SK-N-SH treated with all-trans-retinoic acid at 6 μM for 48 hours (cell line): ENCODE data around the gene GAS2L3.

Experiments
- ATAC-seq: fragments of 200-7000 bp; cut with Tn5 transposase; 3 replicates; pipeline ENCODE4 v1.9.1; 2020; ENCODE audit warnings: mild to moderate bottlenecking, moderate library complexity
- ARNTL ChIP-seq: fragments of 450-650 bp; formaldehyde crosslinking; IDR thresholded peaks from 2 replicates; pipeline ENCODE4 v1.5.0; 2020; ENCODE audit warnings: low read depth, mild to moderate bottlenecking, moderate library complexity, borderline replicate concordance
- BACH2 ChIP-seq: fragments of 250-450 bp; sonication (Bioruptor Pico); IDR thresholded peaks from 2 replicates; pipeline ENCODE4 v1.9.0; 2021; ENCODE audit warnings: mild to moderate bottlenecking, borderline replicate concordance
- CSDC2 ChIP-seq: fragments of 250-450 bp; sonication (Bioruptor Pico); IDR thresholded peaks from 2 replicates; pipeline ENCODE4 v1.5.0; 2020; ENCODE audit warnings: mild to moderate bottlenecking, moderate library complexity
- ESRRG ChIP-seq: fragments of 250-450 bp; sonication (Bioruptor Pico); IDR thresholded peaks from 2 replicates; pipeline ENCODE4 v1.6.1; 2021; ENCODE audit warnings: mild to moderate bottlenecking
- GLIS3 ChIP-seq: fragments of 250-450 bp; sonication (Bioruptor Pico); IDR thresholded peaks from 2 replicates; pipeline ENCODE4 v1.5.0; 2020; ENCODE audit warnings: mild to moderate bottlenecking, moderate library complexity
- ISL1 ChIP-seq: fragments of 250-450 bp; sonication (Bioruptor Pico); IDR thresholded peaks from 2 replicates; pipeline ENCODE4 v2.1.2; 2022; ENCODE audit warnings: mild to moderate bottlenecking, moderate library complexity
- OSR1 ChIP-seq: fragments of 250-450 bp; sonication (Bioruptor Pico); IDR thresholded peaks from 2 replicates; pipeline ENCODE4 v1.8.0; 2022; ENCODE audit warnings: moderate library complexity, mild to moderate bottlenecking, inconsistent platforms
- PPARA ChIP-seq: fragments of 250-450 bp; sonication (Bioruptor Pico); IDR thresholded peaks from 2 replicates; pipeline ENCODE4 v1.5.0; 2020; ENCODE audit warnings: mild to moderate bottlenecking, borderline replicate concordance
- SNAI2 ChIP-seq: fragments of 250-450 bp; sonication (Bioruptor Pico); IDR thresholded peaks from 2 replicates; pipeline ENCODE4 v1.5.0; 2020; ENCODE audit warnings: mild to moderate bottlenecking, moderate library complexity
- TOX ChIP-seq: fragments of 250-450 bp; sonication (Bioruptor Pico); IDR thresholded peaks from 2 replicates; pipeline ENCODE4 v1.8.0; 2021; ENCODE audit warnings: mild to moderate bottlenecking, moderate library complexity, borderline replicate concordance
- ZC3H10 ChIP-seq: fragments of 250-450 bp; sonication (Bioruptor Pico); IDR thresholded peaks from 2 replicates; pipeline ENCODE4 v1.5.1; 2021; ENCODE audit warnings: mild to moderate bottlenecking, moderate library complexity
- ZFP3 ChIP-seq: fragments of 250-450 bp; sonication (Bioruptor Pico); IDR thresholded peaks from 2 replicates; pipeline ENCODE4 v1.5.0; 2020; ENCODE audit warnings: mild to moderate bottlenecking, moderate library complexity
- ZFP30 ChIP-seq: fragments of 450-650 bp; formaldehyde crosslinking; IDR thresholded peaks from 2 replicates; pipeline ENCODE4 v1.5.0; 2022; ENCODE audit warnings: mild to moderate bottlenecking, moderate library complexity
- ZNF565 ChIP-seq: fragments of 450-650 bp; formaldehyde crosslinking; conservative IDR thresholded peaks from 2 replicates; pipeline ENCODE4 v1.5.0; 2020; ENCODE audit warnings: low read depth, mild to moderate bottlenecking, moderate library complexity
- ZNF70 ChIP-seq: fragments of 450-650 bp; formaldehyde crosslinking; IDR thresholded peaks from 2 replicates; pipeline ENCODE4 v1.5.0; 2020; ENCODE audit warnings: mild to moderate bottlenecking, moderate library complexity
- ZNF8 ChIP-seq: fragments of 450-650 bp; formaldehyde crosslinking; IDR thresholded peaks from 2 replicates; pipeline ENCODE4 v1.5.0; 2020; ENCODE audit warnings: mild to moderate bottlenecking, moderate library complexity
- TF ChIP-seq, protein P1 (sequence below): fragments of 250-450 bp; sonication (Bioruptor Pico); IDR thresholded peaks from 2 replicates; pipeline ENCODE4 v1.5.1; 2021; ENCODE audit warnings: mild to moderate bottlenecking, moderate library complexity
- TF ChIP-seq, protein P2 (sequence below): fragments of 250-450 bp; sonication (Bioruptor Pico); IDR thresholded peaks from 2 replicates; pipeline ENCODE4 v1.5.0; 2020; ENCODE audit warnings: mild to moderate bottlenecking, moderate library complexity
- TF ChIP-seq, protein P3 (sequence below): fragments of 250-450 bp; sonication (Bioruptor Pico); IDR thresholded peaks from 2 replicates; pipeline ENCODE4 v1.8.0; 2021; ENCODE audit warnings: low read depth, mild to moderate bottlenecking, moderate library complexity, borderline replicate concordance
- TF ChIP-seq, protein P4 (sequence below): fragments of 250-450 bp; sonication (Bioruptor Pico); IDR thresholded peaks from 2 replicates; pipeline ENCODE4 v1.8.0; 2020; ENCODE audit warnings: mild to moderate bottlenecking, moderate library complexity, borderline replicate concordance
- TF ChIP-seq, protein P5 (sequence below): fragments of 250-450 bp; sonication (Bioruptor Pico); IDR thresholded peaks from 2 replicates; pipeline ENCODE4 v1.5.1; 2020; ENCODE audit warnings: low read depth, mild to moderate bottlenecking, moderate library complexity

The GAS2L3 gene

DNA sequence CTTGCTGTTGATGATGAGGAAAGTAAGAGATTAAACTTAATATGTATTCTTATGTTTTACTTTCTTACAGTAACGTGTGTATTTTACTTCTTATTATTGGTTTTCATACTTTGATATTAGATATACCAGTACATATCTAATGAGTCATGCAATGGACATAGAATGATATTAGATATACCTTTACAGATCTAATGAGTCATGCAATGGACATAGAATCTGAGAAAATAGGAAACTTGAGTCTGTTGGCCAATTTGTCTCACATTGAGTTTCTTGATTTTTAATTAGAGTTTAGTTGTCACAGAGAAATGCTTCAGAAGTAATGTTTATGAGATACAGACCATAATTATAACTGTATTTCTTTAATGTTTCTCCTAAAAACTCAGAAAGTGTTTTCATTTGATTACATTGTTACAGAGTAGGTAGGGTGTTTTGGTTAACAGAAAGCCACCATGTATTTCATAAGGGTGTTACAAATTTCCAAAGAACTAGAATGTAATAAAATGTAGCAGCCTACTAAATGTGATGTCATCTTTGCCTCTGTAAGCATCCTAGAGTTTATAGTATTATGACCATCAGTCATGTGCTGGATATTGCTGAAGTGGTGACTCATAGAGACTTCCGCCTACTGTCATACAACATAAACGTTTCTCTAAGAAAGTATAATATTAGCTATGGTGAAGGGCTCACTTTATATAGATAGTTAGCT, 3.0 kb downstream of the GAS2L3 start:
- TF ChIP-seq ESRRG (CRISPR knock-in tag) = no peak
- TF ChIP-seq BACH2 (CRISPR knock-in tag) = no peak
- TF ChIP-seq ZC3H10 (CRISPR knock-in tag) = no peak
- no peak for TF ChIP-seq ARNTL (CRISPR knock-in tag)
- TF ChIP-seq OSR1 = no peak
- TF ChIP-seq, protein P1, sequence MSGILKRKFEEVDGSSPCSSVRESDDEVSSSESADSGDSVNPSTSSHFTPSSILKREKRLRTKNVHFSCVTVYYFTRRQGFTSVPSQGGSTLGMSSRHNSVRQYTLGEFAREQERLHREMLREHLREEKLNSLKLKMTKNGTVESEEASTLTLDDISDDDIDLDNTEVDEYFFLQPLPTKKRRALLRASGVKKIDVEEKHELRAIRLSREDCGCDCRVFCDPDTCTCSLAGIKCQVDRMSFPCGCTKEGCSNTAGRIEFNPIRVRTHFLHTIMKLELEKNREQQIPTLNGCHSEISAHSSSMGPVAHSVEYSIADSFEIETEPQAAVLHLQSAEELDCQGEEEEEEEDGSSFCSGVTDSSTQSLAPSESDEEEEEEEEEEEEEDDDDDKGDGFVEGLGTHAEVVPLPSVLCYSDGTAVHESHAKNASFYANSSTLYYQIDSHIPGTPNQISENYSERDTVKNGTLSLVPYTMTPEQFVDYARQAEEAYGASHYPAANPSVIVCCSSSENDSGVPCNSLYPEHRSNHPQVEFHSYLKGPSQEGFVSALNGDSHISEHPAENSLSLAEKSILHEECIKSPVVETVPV = no peak
- TF ChIP-seq, protein P2, sequence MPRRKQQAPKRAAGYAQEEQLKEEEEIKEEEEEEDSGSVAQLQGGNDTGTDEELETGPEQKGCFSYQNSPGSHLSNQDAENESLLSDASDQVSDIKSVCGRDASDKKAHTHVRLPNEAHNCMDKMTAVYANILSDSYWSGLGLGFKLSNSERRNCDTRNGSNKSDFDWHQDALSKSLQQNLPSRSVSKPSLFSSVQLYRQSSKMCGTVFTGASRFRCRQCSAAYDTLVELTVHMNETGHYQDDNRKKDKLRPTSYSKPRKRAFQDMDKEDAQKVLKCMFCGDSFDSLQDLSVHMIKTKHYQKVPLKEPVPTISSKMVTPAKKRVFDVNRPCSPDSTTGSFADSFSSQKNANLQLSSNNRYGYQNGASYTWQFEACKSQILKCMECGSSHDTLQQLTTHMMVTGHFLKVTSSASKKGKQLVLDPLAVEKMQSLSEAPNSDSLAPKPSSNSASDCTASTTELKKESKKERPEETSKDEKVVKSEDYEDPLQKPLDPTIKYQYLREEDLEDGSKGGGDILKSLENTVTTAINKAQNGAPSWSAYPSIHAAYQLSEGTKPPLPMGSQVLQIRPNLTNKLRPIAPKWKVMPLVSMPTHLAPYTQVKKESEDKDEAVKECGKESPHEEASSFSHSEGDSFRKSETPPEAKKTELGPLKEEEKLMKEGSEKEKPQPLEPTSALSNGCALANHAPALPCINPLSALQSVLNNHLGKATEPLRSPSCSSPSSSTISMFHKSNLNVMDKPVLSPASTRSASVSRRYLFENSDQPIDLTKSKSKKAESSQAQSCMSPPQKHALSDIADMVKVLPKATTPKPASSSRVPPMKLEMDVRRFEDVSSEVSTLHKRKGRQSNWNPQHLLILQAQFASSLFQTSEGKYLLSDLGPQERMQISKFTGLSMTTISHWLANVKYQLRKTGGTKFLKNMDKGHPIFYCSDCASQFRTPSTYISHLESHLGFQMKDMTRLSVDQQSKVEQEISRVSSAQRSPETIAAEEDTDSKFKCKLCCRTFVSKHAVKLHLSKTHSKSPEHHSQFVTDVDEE (CRISPR knock-in tag) = no peak
- TF ChIP-seq, protein P3, sequence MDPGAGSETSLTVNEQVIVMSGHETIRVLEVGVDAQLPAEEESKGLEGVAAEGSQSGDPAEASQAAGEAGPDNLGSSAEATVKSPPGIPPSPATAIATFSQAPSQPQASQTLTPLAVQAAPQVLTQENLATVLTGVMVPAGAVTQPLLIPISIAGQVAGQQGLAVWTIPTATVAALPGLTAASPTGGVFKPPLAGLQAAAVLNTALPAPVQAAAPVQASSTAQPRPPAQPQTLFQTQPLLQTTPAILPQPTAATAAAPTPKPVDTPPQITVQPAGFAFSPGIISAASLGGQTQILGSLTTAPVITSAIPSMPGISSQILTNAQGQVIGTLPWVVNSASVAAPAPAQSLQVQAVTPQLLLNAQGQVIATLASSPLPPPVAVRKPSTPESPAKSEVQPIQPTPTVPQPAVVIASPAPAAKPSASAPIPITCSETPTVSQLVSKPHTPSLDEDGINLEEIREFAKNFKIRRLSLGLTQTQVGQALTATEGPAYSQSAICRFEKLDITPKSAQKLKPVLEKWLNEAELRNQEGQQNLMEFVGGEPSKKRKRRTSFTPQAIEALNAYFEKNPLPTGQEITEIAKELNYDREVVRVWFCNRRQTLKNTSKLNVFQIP (CRISPR knock-in tag) = no peak
- no peak for TF ChIP-seq ISL1 (CRISPR knock-in tag)
- no peak for TF ChIP-seq ZFP30
- TF ChIP-seq, protein P4, sequence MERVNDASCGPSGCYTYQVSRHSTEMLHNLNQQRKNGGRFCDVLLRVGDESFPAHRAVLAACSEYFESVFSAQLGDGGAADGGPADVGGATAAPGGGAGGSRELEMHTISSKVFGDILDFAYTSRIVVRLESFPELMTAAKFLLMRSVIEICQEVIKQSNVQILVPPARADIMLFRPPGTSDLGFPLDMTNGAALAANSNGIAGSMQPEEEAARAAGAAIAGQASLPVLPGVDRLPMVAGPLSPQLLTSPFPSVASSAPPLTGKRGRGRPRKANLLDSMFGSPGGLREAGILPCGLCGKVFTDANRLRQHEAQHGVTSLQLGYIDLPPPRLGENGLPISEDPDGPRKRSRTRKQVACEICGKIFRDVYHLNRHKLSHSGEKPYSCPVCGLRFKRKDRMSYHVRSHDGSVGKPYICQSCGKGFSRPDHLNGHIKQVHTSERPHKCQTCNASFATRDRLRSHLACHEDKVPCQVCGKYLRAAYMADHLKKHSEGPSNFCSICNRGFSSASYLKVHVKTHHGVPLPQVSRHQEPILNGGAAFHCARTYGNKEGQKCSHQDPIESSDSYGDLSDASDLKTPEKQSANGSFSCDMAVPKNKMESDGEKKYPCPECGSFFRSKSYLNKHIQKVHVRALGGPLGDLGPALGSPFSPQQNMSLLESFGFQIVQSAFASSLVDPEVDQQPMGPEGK (CRISPR knock-in tag) = no peak
- TF ChIP-seq GLIS3 = no peak
- no peak for TF ChIP-seq ZNF8
- TF ChIP-seq, all 23 proteins: peak for 0
- peak; percentile 53 for ATAC-seq

DNA sequence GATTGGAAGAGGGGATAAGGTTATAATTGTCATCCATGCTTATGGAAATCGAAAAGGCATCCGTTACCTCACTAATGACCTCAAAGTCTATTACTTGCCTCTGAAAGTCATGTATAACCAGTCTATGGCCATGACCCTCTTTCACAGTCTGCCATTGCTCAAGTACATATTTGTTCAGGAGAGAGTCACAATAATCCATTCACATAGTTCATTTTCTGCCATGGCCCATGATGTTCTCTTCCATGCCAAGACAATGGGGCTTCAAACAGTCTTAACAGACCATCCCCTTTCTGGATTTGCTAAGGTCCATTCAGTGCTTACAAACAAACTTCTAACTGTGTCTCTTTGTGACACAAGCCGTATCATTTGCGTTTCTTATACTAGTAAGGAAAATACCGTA, 5.4 kb downstream of the GAS2L3 start:
- TF ChIP-seq GLIS3 = no peak
- TF ChIP-seq TOX (CRISPR knock-in tag) = no peak
- TF ChIP-seq ISL1 (CRISPR knock-in tag) = no peak
- no peak for TF ChIP-seq ZC3H10 (CRISPR knock-in tag)
- TF ChIP-seq PPARA (CRISPR knock-in tag) = no peak
- no peak for TF ChIP-seq ZNF70
- TF ChIP-seq, protein P5, sequence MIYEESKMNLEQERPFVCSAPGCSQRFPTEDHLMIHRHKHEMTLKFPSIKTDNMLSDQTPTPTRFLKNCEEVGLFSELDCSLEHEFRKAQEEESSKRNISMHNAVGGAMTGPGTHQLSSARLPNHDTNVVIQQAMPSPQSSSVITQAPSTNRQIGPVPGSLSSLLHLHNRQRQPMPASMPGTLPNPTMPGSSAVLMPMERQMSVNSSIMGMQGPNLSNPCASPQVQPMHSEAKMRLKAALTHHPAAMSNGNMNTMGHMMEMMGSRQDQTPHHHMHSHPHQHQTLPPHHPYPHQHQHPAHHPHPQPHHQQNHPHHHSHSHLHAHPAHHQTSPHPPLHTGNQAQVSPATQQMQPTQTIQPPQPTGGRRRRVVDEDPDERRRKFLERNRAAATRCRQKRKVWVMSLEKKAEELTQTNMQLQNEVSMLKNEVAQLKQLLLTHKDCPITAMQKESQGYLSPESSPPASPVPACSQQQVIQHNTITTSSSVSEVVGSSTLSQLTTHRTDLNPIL (CRISPR knock-in tag) = no peak
- TF ChIP-seq ZNF8 = no peak
- no peak for TF ChIP-seq OSR1
- no peak for TF ChIP-seq CSDC2
- TF ChIP-seq, all 23 proteins: peak for 0
- no peak for ATAC-seq

DNA sequence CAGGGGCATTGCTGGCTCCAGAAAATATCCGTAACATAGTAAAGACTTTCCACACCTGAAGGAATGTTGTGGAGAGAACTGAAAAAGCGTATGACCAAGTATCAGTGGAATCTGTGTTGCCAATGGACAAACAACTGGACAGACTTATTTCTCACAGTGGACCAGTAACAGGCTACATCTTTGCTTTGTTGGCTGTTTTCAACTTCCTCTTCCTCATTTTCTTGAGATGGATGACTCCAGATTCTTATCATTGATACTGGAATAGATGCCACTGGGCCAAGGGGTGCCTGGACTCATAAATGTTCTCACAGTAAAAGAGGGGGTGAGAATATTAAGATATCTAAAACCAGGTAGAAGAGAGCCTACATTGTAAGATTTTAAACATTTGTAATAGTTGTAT, 6.4 kb downstream of the GAS2L3 start:
- no peak for ATAC-seq
- TF ChIP-seq, protein P5 (CRISPR knock-in tag) = no peak
- TF ChIP-seq ZNF565 (CRISPR knock-in tag) (no peak), ZFP3 (CRISPR knock-in tag) (no peak), ZC3H10 (CRISPR knock-in tag) (no peak), ZFP30 (no peak), PPARA (CRISPR knock-in tag) (no peak), OSR1 (no peak), ZNF70 (no peak), ISL1 (CRISPR knock-in tag) (no peak), BACH2 (CRISPR knock-in tag) (no peak), TOX (CRISPR knock-in tag) (no peak), GLIS3 (no peak), ESRRG (CRISPR knock-in tag) (no peak), SNAI2 (CRISPR knock-in tag) (no peak), CSDC2 (no peak)
- TF ChIP-seq, protein P1 = no peak
- TF ChIP-seq, protein P3 (CRISPR knock-in tag) = no peak
